SK-N-SH (cell line): Measurements from ENCODE around the gene SYNGR4. TPM values are rescaled to one million over a fixed set of nuclear protein-coding genes. Genes with fewer than 3 reads are reported as not detected.

ENCODE experiments used
- CTCF ChIA-PET: fragments of 300-600, 350-600 bp; formaldehyde crosslinking; extraction: SDS; loops from one replicate; lab custom pipeline; 2021; lab: Yijun Ruan, JAX
- POLR2A ChIA-PET: fragments of 350-600 bp; sonication (Branson Sonifier 250); formaldehyde crosslinking; extraction: SDS; loops from one replicate; lab custom pipeline; 2020; ENCODE audit warnings: antibody characterized with exemption, inconsistent platforms; lab: Yijun Ruan, JAX
- DNase-seq: peaks from one replicate; pipeline ENCODE4 v3.0.0; 2012
- H2AFZ ChIP-seq: fragments of 200-600 bp; sonication (generic); 2 replicates; pipeline ENCODE4 v1.8.1; 2016; ENCODE audit warnings: antibody characterized with exemption, mild to moderate bottlenecking, low read depth
- H3F3A ChIP-seq: fragments of 200-600 bp; sonication (generic); replicated peaks from 2 replicates; pipeline ENCODE3; 2016; ENCODE audit warnings: antibody characterized with exemption, mild to moderate bottlenecking; ENCODE audit not compliant: insufficient read depth
- H3K27ac ChIP-seq, 2 experiments: fragments of 200-500 bp in 1 of 2; fragments of 200-600 bp in 1 of 2; sonication (Bioruptor generic) in 1 of 2; sonication (generic), shearing (Covaris generic) in 1 of 2; 2 replicates each; pipeline versions ENCODE4 v1.5.1 to v1.6.1; 2014 to 2016; ENCODE audit warnings: low read depth in 2 of 2, inconsistent platforms in 1 of 2, low read length in 1 of 2, mild to moderate bottlenecking in 1 of 2, mixed read lengths in 1 of 2
- H3K27me3 ChIP-seq: fragments of 200-600 bp; sonication (generic), shearing (Covaris generic); 2 replicates; pipeline ENCODE4 v1.6.1; 2016; ENCODE audit warnings: mixed run types; ENCODE audit not compliant: insufficient read depth
- H3K36me3 ChIP-seq, 2 experiments: fragments of 200-500 bp in 1 of 2; fragments of 200-600 bp in 1 of 2; sonication (Bioruptor generic) in 1 of 2; sonication (generic) in 1 of 2; replicated peaks in 1 of 2; 2 replicates each; pipeline versions ENCODE3 to v1.5.1; 2014 to 2016; ENCODE audit warnings: low read length in 1 of 2, mild to moderate bottlenecking in 1 of 2; ENCODE audit not compliant: insufficient read depth in 2 of 2, control insufficient read depth in 1 of 2
- H3K4me1 ChIP-seq, 2 experiments: fragments of 200-500 bp in 1 of 2; fragments of 200-600 bp in 1 of 2; sonication (Bioruptor generic) in 1 of 2; sonication (generic), shearing (Covaris generic) in 1 of 2; 2 replicates each; pipeline versions ENCODE4 v1.5.1 to v1.6.1; 2014 to 2016; ENCODE audit warnings: low read depth in 1 of 2, low read length in 1 of 2, mixed run types in 1 of 2; ENCODE audit not compliant: insufficient read depth in 2 of 2, control insufficient read depth in 1 of 2
- H3K4me2 ChIP-seq: fragments of 200-600 bp; sonication (generic), shearing (Covaris generic); 2 replicates; pipeline ENCODE4 v1.6.1; 2017; ENCODE audit warnings: mixed run types
- H3K4me3 ChIP-seq, 2 experiments: fragments of 200-500 bp in 1 of 2; fragments of 200-600 bp in 1 of 2; sonication (Bioruptor generic) in 1 of 2; sonication (generic), shearing (Covaris generic) in 1 of 2; 2 replicates each; pipeline versions ENCODE4 v1.5.1 to v1.8.1; 2014 to 2016; ENCODE audit warnings: low read depth in 2 of 2, inconsistent platforms in 1 of 2, low read length in 1 of 2, mild to moderate bottlenecking in 1 of 2, mixed read lengths in 1 of 2, moderate library complexity in 1 of 2
- H3K79me2 ChIP-seq: fragments of 200-600 bp; sonication (generic); 2 replicates; pipeline ENCODE4 v1.8.1; 2017; ENCODE audit warnings: mild to moderate bottlenecking; ENCODE audit not compliant: insufficient read depth
- H3K9ac ChIP-seq: fragments of 200-600 bp; sonication (generic); 2 replicates; pipeline ENCODE4 v1.6.1; 2017; ENCODE audit warnings: mixed run types
- H3K9me2 ChIP-seq: fragments of 200-600 bp; sonication (generic); 2 replicates; pipeline ENCODE4 v1.6.1; 2017; ENCODE audit warnings: mixed run types
- H3K9me3 ChIP-seq: fragments of 200-600 bp; sonication (generic); 2 replicates; pipeline ENCODE4 v1.6.1; 2017; ENCODE audit warnings: mixed run types, mild to moderate bottlenecking, moderate library complexity
- H4K20me1 ChIP-seq: fragments of 200-600 bp; sonication (generic); 2 replicates; pipeline ENCODE4 v1.6.1; 2017; ENCODE audit warnings: mild to moderate bottlenecking, mixed run types; ENCODE audit not compliant: insufficient read depth
- CHD2 ChIP-seq: fragments of 150-350 bp; IDR thresholded peaks from 2 replicates; pipeline ENCODE4 v1.6.1; 2018; ENCODE audit warnings: low read length; ENCODE audit not compliant: partially characterized antibody
- EP300 ChIP-seq, 2 experiments: IDR thresholded peaks; 2 replicates each; pipeline versions ENCODE4 v1.4.0 to v1.6.1; 2012; ENCODE audit warnings: borderline replicate concordance in 1 of 2, low read depth in 1 of 2, low read length in 1 of 2
- FOSL2 ChIP-seq: IDR thresholded peaks from 2 replicates; pipeline ENCODE4 v1.4.0; 2012; ENCODE audit warnings: low read depth, mild to moderate bottlenecking, moderate library complexity, borderline replicate concordance
- FOXJ3 ChIP-seq: sonication (generic); formaldehyde crosslinking; IDR thresholded peaks from 2 replicates; pipeline ENCODE4 v1.5.1; 2020; ENCODE audit warnings: mild to moderate bottlenecking, missing genetic modification reagents
- FOXM1 ChIP-seq: IDR thresholded peaks from 2 replicates; pipeline ENCODE4 v1.4.0; 2012; ENCODE audit warnings: low read depth, mild to moderate bottlenecking
- MAX ChIP-seq: IDR thresholded peaks from 2 replicates; pipeline ENCODE4 v1.4.0; 2012; ENCODE audit warnings: low read depth
- MEF2A ChIP-seq: IDR thresholded peaks from 2 replicates; pipeline ENCODE4 v1.4.0; 2012; ENCODE audit warnings: low read depth, borderline replicate concordance
- MXI1 ChIP-seq: IDR thresholded peaks from 2 replicates; pipeline ENCODE4 v1.6.1; 2012; ENCODE audit warnings: mild to moderate bottlenecking, low read depth, low read length, improper control_type of control experiment
- NFIC ChIP-seq: IDR thresholded peaks from 2 replicates; pipeline ENCODE4 v1.4.0; 2012; ENCODE audit warnings: borderline replicate concordance
- NRF1 ChIP-seq: IDR thresholded peaks from 2 replicates; pipeline ENCODE4 v1.6.1; 2012; ENCODE audit warnings: low read depth, mild to moderate bottlenecking, low read length
- POLR2AphosphoS5 ChIP-seq: IDR thresholded peaks from 2 replicates; pipeline ENCODE4 v1.6.1; 2012; ENCODE audit warnings: low read depth, low read length
- RAD21 ChIP-seq: IDR thresholded peaks from 2 replicates; pipeline ENCODE4 v1.6.1; 2012; ENCODE audit warnings: mild to moderate bottlenecking, low read length
- RCOR1 ChIP-seq: fragments of 150-350 bp; IDR thresholded peaks from 2 replicates; pipeline ENCODE4 v1.6.1; 2017; ENCODE audit warnings: antibody characterized with exemption, low read length
- RXRA ChIP-seq: IDR thresholded peaks from 2 replicates; pipeline ENCODE4 v1.4.0; 2012; ENCODE audit warnings: low read depth, mild to moderate bottlenecking, borderline replicate concordance
- SIN3A ChIP-seq: IDR thresholded peaks from 2 replicates; pipeline ENCODE4 v1.6.1; 2012; ENCODE audit warnings: low read depth, mild to moderate bottlenecking, low read length, moderate library complexity, borderline replicate concordance
- TCF12 ChIP-seq: IDR thresholded peaks from 2 replicates; pipeline ENCODE4 v1.4.0; 2012
- USF2 ChIP-seq: fragments of 150-350 bp; IDR thresholded peaks from 2 replicates; pipeline ENCODE4 v1.6.1; 2017; ENCODE audit warnings: antibody characterized with exemption, low read length, low read depth, borderline replicate concordance
- YY1 ChIP-seq: IDR thresholded peaks from 2 replicates; pipeline ENCODE4 v1.4.0; 2012; ENCODE audit warnings: low read depth, mild to moderate bottlenecking
- WGBS: methylation state at CpG from one replicate; pipeline ENCODE4 v1.1.6; 2017; ENCODE audit warnings: low lambda C conversion rate; 5-methylcytosine and 5-hydroxymethylcytosine counted together
- polyA plus RNA-seq, 3 experiments: library from polyadenylated mRNA; depleted of rRNA; stranded (reverse); fragments of >200 nt; gene quantifications; 2 replicates each; pipeline ENCODE4 v1.2.3, GENCODE V29; 2012
- TF ChIP-seq, protein P1 (sequence below): fragments of 150-350 bp; IDR thresholded peaks from 2 replicates; pipeline ENCODE4 v1.6.1; 2016; ENCODE audit warnings: mild to moderate bottlenecking, low read depth, low read length
- TF ChIP-seq, protein P2 (sequence below): IDR thresholded peaks from 2 replicates; pipeline ENCODE4 v1.4.0; 2012; ENCODE audit warnings: low read depth, borderline replicate concordance

SYNGR4 gene
- polyA plus RNA-seq, 1 of the 3 experiments (the other 2 are of a cell fraction): 0.08 TPM

DNA sequence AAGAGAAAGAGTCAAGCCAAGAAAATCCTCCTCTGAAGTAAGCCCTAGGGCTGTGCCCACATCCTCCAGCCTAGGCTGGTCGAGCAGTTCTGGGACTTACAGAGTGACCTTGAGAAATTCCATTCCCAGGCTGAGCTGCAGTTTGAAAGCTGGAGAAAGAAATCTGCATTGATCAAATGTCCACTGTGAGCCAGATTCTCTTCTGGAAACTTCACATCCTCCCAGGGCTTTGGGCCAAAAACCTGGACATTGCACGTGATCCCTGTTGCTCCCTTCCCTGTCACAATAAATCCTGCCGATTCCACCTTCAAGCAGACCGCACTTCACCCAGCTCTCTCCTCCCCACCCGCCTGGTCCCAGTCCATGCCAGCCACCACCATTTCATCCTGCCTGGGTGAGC lies 16.1 kb upstream of the SYNGR4 start:
- TF ChIP-seq MXI1: no peak
- TF ChIP-seq, protein P1, sequence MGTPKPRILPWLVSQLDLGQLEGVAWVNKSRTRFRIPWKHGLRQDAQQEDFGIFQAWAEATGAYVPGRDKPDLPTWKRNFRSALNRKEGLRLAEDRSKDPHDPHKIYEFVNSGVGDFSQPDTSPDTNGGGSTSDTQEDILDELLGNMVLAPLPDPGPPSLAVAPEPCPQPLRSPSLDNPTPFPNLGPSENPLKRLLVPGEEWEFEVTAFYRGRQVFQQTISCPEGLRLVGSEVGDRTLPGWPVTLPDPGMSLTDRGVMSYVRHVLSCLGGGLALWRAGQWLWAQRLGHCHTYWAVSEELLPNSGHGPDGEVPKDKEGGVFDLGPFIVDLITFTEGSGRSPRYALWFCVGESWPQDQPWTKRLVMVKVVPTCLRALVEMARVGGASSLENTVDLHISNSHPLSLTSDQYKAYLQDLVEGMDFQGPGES: no peak
- TF ChIP-seq MAX: no peak
- TF ChIP-seq CHD2: no peak
- TF ChIP-seq RCOR1: no peak
- TF ChIP-seq FOXJ3: no peak
- no peak for TF ChIP-seq EP300 (IDR thresholded peaks at IDR 0.05; ENCODE audit: borderline replicate concordance in 1 of 2, low read depth in 1 of 2, low read length in 1 of 2)
- TF ChIP-seq, protein P2, sequence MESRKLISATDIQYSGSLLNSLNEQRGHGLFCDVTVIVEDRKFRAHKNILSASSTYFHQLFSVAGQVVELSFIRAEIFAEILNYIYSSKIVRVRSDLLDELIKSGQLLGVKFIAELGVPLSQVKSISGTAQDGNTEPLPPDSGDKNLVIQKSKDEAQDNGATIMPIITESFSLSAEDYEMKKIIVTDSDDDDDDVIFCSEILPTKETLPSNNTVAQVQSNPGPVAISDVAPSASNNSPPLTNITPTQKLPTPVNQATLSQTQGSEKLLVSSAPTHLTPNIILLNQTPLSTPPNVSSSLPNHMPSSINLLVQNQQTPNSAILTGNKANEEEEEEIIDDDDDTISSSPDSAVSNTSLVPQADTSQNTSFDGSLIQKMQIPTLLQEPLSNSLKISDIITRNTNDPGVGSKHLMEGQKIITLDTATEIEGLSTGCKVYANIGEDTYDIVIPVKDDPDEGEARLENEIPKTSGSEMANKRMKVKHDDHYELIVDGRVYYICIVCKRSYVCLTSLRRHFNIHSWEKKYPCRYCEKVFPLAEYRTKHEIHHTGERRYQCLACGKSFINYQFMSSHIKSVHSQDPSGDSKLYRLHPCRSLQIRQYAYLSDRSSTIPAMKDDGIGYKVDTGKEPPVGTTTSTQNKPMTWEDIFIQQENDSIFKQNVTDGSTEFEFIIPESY: no peak
- TF ChIP-seq NRF1: no peak
- no peak for TF ChIP-seq FOXM1
- H3K9ac ChIP-seq: no peak overlapping the region
- H3K79me2 ChIP-seq: no peaks in the 10 kb centered on the region
- H2AFZ ChIP-seq: no peak overlapping the region
- DNase-seq: no peak
- peak overlapping the region in 1 of 2 experiments; percentile 38; a peak in 1 of 4 replicates for H3K27ac ChIP-seq
- ChIA-PET CTCF (interaction anchor here (1.0 kb wide), 2 partner anchors 237 to 241 kb away, joined by 4 read pairs; no protein-coding TSS in a partner anchor), POLR2A (no interaction called here)
- no peaks in the 10 kb centered on the region for H3F3A ChIP-seq
- no peaks in the 10 kb centered on the region for H3K9me2 ChIP-seq
- H3K36me3 ChIP-seq: no peaks in the 10 kb centered on the region
- H3K9me3 ChIP-seq: no peaks in the 10 kb centered on the region
- H3K4me3 ChIP-seq: no peak overlapping the region
- no peaks in the 10 kb centered on the region for H3K27me3 ChIP-seq
- peaks cover 0 to 2% of the 10 kb centered on the region in 2 experiments; a peak in 1 of 4 replicates for H3K4me1 ChIP-seq
- WGBS: 37% methylated on average over 5 of the region's 5 CpGs
- H4K20me1 ChIP-seq: no peaks in the 10 kb centered on the region
- H3K4me2 ChIP-seq: no peak overlapping the region

GRCh38 chr19:48348737-48349136 lies 15.4 kb upstream of the SYNGR4 start:
- 96% methylated on average over 7 of the region's 7 CpGs for WGBS
- H3K79me2 ChIP-seq: no peaks in the 10 kb centered on the region
- peak overlapping the region in 1 of 2 experiments; percentile 38; a peak in 1 of 4 replicates for H3K27ac ChIP-seq
- CTCF ChIA-PET: interaction anchor here (1.0 kb wide), 1 partner anchor 240 kb away, joined by 4 read pairs; no protein-coding TSS in a partner anchor
- no peak overlapping the region for H3K4me2 ChIP-seq
- TF ChIP-seq RCOR1: no peak
- no peak for TF ChIP-seq RAD21
- TF ChIP-seq MAX: no peak
- TF ChIP-seq YY1: no peak
- TF ChIP-seq MEF2A: no peak
- TF ChIP-seq POLR2AphosphoS5: no peak
- TF ChIP-seq USF2: no peak
- TF ChIP-seq TCF12: no peak
- TF ChIP-seq FOSL2: no peak
- no peak for TF ChIP-seq NFIC
- TF ChIP-seq RXRA: no peak
- TF ChIP-seq SIN3A: no peak
- TF ChIP-seq, all 33 proteins: peak for 0
- POLR2A ChIA-PET: no interaction called here
- Histone ChIP-seq H2AFZ (no peak overlapping the region), H3K27me3 (no peaks in the 10 kb centered on the region), H3K9me2 (no peaks in the 10 kb centered on the region), H3K9ac (no peak overlapping the region), H3K9me3 (no peaks in the 10 kb centered on the region), H3K4me1 (peaks cover 0 to 2% of the 10 kb centered on the region in 2 experiments; a peak in 1 of 4 replicates), H4K20me1 (no peaks in the 10 kb centered on the region), H3K36me3 (no peaks in the 10 kb centered on the region), H3K4me3 (no peak overlapping the region), H3F3A (no peaks in the 10 kb centered on the region)
- DNase-seq: no peak
